Measurements from ENCODE around the gene PRDM16.

PRDM16 gene

DNA sequence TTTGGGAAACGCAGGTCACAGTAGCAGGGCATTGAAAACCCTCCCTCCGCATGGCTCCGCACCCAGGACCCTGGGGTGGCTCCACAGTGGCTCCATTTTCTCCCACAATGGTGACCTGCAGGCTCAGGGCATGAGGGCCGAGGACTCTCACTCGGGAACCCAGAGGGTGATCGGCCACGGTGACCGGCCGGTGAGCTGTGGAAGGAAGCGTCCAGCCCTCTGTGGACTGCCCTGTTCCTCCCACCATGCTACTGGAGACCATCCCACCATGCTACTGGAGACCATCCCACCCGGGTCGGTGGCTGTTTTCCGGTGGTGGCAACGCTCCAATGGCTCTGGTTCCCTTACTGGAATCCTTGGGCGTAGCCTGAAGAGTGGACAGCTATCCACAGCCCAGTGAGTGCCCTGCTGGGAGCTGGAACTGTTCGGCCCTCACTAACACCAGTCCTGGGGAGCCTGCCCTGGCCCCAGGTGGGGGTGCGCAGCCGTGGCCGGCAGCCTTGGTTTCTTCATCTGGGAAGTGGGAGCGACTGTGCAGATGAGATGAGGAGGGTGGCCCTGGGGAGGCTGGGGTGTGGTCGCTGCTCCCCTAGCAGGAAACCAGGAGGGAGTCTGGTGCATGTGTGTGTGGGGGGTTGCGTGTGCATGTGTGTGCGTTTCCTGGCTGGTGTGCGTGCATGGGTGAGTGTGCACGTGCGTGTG, 59.6 kb downstream of the PRDM16 start:
- no peak for DNase-seq

DNA sequence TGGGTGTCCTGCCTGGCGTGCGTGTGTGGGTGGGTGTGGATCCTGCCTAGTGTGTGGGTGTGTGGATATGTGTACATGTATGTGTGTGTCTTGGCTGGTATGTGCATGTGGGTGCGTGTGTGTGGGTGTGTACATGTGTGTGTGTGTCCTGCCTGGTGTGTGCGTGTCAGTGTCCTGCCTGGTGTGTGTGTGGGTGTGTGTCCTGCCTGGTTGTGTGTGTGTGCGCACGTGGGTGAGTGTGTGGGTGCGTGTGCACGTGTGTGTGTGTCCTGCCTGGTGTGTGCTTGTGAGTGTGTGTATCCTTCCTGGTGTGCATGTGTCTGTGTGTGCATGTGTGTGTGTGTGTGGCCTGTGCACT, 60.1 kb downstream of the PRDM16 start:
- no peak for DNase-seq

DNA sequence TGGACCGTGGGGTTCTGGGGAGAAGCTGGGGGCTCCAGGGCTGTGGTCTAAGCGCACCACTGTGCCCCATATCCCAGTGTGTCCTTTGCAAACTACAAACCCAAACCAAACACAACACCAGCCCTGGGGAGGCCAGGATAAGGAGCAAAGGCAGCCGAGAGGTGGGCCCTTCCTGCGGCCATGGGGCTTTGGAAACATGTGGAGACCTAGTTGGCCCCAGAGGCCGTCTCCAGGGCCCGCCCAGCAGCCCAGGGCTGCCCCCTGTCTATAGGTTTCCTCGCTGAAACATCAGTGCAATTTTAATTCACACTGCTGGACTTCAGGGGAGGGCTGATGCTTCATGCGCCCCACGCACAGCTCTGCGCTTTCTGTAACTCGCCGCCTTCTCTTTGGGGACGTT, 61.3 kb downstream of the PRDM16 start:
- DNase-seq, result no peak

DNA sequence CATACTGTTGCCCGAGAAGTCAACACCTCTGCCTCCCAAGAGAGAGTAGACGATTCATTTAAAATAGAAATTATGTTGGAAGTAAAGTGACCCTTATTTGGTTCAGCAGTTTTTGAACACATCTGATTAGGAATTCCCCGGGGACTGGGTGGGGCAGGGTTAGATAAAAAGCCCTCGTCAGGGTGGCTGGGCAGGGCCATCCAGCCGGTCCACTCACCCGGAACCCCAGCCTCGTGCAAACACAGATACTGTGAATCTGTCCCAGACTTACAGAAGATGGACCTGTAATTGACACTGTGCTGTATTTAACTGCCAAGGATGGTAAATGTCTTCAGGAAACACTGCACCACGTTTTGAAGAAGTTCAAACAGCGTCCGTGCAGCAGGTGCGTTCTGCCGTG, 63.7 kb downstream of the PRDM16 start:
- no peak for DNase-seq

DNA sequence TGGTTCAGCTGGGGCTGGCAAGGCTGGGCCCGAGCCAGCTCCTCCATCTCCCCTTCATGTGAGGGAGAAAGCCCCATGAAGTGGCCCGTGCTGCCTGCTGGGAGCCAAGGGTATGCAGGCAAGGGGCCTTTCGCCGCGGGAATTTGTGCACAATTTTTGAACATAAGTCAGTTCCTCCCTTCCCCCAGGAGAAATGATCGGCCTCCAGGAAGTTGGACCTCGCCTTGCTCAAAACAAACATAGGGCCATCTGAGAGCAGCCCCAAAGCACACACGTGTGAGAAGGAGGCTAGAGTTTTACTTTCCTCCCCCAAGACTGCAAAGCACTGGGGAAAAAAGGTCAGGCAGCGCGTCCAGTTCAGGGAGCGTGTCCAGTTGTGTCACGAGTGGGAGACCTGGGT, 64.7 kb downstream of the PRDM16 start:
- DNase-seq, result no peak

DNA sequence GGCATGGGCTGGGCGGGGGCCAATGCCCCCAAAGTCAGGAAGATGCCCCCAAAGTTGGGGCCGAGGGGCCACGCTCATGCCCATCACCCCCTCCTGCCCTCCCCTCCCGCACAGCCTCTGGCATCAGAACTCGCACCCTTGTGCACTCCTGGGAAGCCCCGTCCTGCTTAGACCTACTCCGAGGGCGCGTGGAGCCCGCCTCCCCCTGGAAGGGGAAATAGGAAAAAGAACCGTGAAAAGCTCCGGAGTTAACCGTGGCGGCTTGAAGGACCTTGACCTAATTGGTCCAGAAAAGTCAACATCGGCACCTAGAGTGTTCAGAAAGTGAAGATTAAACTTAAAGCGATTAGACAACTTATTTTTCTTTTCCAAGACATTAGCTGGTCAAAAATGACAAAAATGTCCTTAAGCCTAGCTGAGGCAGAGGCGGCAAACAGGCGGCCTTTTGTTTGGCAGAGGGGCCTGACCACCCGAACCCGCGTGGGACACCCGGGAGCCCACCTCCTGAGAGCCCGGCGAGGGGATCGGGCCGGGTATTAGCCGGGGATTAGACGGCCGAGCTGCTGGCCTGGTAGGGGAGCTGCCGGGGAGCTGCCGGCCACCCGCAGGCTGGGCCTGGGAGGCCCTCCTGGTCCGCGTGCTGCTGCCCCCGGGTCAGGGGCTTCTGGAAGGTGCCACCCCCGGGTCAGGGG, 65.5 kb downstream of the PRDM16 start:
- no peak for DNase-seq

DNA sequence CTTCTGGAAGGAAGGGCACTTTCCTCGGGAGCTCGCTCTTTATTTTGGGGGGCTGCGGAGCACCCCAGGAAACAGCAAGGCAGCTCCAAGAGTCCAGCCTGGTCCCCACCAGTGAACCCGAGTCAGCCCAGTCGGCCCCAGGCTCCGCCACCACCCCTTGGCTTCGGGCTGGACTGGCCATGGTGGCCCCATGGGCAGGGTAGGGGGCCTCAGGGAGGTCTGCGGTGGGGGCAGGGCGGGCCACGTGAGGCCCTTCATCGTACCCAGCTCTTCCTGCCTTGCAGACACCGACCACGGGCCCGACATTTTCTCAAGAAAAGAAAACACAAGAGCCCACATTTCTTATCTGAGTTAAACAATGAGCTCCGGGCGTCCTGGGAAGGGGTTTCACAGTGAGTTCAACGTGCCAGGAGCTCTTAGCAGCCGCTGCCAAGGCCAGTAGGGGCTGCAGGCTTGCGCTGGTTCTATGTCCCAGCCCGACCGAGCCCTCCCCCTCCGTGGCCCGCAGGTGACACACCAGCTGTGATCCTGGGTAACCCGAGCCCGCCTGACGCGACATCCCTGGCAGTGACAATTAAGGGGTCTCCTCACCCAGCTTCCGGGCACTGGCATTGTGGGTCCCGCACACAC, 66.2 kb downstream of the PRDM16 start:
- DNase-seq, result no peak

DNA sequence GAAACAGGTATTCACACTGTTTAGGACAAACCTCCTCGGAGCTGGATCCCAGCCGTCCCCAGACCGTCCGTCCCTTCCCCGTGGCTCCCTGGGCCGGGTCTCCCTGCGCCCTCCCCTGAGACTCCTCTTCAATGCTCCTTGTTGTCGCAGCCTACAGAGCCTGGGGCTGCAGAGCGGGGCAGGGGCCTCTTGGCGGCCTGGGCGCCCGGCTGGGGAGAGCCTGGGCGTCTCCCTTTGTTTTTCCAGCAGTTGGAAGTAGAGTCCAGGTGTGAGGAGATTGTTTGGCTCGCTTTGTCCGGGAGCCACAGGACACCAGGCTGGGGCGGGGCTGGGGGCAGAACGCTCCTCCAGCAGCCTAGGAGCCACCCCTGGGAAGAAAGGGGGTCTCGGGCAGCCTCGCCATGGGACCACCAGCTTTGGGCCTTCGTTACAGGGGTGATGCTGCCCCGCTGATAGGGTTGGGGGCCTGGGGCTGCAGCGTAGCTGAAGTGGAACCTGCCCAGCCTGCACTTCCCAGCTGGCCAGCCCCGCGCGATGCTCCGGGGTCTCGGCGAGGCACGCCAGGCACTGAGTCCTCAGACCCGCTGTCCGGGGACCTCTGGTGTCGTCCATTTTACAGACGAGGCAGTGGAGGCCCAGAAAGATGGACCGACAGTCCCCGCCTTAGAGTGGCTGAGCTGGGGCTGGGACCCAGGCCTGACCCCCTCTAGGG, 66.9 kb downstream of the PRDM16 start:
- no peak for DNase-seq

DNA sequence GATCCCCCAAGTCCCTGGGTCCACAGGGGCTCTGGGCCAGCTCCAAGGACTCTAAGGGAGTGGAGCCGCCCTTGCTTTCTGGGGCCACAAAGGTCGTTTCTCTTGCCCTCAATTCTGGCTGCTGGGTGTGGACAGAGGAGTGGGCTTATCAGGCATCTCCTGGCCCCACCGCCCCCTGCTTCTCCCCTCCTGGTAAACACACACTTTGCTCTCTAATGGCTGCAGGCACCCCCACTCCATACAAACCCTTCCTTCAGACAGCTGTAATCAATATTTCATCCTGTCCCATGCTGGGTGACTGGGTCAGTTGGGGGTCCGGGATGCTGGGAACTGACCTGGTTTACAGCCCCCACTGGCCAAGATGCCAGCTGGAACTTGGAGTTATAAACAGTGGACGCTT, 67.5 kb downstream of the PRDM16 start:
- no peak for DNase-seq

DNA sequence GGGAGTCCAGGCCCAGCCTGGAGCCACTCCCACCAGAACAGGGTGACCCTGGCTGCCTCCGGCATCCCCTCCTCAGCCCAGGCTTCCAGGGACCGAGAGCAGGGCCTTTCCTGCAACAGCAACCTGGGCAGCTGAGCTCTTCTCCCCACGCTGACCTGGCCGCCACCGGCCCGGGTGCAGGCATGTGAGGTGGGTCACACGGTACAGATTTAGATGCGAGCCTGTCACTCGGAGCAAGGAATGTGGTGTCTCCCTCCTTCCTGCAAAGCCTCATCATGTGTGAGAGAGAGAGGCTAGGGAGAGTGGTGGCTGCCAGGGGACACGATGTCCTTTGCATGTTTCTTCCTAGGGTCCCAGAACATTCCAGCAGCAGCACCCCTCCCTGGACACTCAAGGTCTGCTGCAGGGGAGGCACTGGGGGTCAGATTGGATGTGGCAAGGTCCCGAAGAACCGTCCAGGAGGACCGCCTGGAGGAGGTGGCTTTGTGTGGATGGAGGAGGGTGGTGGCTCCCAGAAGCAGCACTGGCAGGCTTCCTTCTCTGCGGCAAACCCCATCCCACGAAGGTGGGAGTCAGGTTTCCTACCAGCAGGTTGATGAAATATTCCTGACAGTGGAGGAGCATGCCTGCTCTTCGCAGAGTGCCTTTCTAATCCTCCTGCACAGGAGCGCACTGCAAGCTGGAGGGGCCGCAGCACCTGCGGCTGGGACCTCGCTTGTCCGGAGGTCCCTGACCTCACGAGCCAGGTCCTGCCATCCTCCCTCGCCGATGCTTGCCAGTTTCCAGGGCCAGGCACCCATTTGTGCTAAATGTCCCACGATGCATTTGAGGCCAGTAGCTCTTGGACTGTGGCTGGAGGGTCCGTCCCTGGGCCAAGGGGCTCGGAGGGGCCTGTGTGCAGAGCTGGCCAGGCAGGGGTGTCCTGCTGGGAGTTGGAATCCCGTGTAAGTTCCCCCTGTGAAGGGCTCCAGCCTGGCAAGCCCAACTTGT, 68.4 kb downstream of the PRDM16 start:
- DNase-seq, result no peak

DNA sequence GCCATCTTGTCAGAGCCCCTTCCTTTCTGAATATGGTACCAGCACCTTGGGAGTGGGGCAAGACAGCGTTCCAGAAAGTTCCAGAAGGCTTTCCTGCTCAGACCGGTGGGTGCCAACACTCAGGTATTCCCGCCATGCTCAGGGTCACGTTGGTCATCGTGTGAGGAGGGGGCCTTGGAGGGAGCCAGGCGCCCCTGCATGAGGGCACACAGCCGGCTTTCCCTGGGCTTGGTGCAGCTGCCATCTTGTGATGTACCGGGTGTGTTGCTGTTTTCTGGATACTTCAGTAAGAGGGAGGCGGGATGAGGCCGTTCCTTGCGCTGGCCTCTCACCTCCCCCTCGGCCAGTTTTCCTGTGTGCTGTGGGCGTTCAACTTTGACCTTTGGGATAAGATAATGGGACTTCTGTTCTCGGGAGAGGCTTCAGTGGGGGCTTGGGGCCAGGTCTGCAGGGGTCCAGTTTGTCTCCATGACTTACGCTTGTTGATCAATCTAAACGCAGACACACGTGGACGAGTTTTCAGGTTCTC, 69.7 kb downstream of the PRDM16 start:
- no peak for DNase-seq

DNA sequence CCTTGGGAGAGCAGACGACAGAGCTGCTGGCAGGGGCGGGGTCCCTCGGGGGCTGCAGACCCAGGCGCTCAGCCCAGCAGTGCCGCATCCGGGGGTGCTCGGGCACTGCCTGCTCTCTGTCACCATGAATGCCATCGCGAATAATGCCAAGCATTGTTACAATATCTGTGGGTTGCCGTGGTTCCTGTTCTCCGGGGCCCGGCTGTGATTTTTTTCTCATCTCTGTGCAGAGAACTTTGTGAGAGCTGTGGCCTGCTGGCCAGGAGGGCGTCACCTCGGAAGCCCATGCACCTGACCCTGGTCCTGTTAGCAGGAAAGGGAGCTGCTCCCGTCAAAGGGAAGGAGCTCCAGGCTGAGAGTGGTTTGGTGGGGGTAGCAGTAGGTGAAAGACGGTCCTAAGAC, 70.4 kb downstream of the PRDM16 start:
- no peak for DNase-seq

DNA sequence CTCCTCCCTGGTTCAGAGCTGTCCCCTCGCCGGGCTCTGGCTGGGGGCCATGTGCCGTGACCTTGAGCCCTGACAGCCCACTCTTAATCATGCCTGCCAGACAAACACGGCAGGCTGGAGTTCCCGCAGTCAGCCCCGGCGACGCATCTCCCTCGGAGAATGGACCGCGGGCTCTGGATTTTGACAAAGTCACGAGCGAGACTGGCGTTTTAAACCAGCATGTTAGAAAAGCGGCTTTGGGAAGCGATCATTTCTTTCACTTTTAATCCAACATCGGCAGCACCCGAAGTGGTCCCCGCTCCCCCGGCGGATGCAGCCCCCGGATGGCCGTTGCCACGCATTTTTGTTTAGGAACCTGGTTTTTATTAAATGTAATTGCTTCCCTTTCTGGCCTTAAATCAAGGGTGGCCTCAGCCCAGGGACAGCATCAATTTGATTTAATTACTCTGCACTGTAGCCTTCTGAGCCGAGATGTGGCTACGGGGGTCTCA, 70.9 kb downstream of the PRDM16 start:
- DNase-seq, result no peak

DNA sequence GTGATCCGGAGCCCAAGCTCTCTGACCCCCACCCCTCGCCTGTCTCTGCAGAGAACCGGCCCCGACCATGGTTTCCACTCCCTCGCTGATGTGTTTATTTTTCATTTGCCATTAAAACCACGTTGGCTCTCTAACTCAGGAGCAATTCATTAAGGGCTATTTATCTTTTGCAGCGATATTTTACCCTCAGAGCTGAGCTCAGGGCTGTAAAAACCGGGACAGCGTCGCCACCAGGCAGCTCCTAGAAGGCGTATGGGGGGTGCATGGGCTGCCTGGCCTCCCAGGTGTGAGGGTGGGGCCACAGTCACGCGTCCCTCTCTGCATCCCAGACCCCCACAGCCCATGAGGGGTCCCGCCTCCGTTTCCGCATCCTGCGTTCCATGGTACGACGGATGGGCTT, 71.4 kb downstream of the PRDM16 start:
- no peak for DNase-seq

DNA sequence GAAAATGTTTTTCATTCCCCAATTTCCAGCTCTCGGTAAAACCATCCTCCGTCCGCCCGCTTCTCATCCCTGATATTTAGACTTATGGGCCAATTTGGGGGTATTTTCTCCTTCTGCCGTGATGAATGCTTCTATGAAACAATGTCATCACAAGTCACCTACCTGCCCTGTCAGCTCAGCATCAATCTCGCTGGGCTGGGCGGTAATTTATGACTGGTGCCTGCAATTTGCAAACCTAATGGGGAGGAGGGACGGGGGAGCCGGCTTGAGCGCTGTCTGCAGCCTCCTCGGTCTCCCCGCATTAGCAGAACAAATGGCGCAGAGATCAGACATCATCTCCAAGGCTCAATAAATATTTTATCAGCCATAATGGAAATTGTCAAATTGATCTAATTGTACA, 72.1 kb downstream of the PRDM16 start:
- DNase-seq, result no peak

DNA sequence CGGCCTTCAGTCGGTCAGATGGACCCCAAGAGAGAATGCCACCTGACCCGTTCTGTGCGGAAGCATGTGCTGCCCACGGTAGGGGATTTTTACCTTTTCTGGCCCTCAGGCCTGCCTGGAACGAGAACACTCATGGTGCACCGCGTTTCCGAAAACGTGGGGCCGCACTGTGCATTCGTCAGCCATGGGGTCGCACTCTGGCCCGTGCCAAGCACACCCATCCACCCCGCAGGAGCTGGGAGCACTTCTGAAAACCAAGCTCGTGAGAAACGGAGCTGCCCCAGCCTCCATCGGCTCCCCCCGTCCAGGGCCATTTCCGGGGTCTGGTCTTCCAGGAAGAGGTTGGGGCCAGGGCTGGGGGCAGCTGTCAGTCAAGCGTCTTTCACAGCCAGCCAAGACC, 72.8 kb downstream of the PRDM16 start:
- no peak for DNase-seq

DNA sequence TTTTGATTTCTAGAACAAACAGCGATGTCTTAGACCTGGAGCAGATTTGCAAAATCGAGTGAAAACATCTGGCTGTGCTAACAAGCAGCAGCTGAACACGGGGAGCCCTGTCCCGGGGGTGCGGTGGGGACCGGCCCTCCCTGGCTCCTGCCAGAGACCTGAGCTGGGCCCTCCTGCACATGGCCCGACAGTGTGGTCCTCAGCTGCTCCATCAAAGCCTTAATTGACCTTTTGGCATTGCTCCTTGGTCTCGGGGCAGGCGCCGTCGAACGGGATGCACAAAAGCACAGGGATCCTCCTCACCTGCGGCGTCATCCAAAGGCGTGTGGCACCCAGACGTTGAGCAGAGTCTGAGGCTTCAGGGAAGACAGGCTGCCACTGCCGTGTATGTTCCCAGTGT, 73.2 kb downstream of the PRDM16 start:
- DNase-seq, result no peak

DNA sequence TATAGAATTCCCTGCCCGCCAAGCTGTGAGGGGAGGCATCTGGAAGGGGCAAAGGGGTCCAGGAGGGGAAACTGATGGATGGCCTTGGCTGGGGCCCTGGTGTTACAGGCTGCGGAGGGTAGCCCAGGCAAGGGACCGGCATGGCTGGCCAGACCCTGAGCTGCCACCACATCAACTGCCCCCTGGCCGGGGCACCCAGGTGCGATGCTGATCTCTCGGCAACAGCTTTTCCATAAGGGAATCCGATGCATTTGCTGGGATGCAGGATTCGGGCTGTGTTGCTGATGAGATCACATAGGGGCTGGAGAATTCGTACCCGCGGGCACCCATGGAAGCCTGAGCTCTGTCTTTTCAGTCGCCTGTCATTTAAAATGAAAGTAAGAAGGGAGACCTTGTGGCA, 73.7 kb downstream of the PRDM16 start:
- no peak for DNase-seq

DNA sequence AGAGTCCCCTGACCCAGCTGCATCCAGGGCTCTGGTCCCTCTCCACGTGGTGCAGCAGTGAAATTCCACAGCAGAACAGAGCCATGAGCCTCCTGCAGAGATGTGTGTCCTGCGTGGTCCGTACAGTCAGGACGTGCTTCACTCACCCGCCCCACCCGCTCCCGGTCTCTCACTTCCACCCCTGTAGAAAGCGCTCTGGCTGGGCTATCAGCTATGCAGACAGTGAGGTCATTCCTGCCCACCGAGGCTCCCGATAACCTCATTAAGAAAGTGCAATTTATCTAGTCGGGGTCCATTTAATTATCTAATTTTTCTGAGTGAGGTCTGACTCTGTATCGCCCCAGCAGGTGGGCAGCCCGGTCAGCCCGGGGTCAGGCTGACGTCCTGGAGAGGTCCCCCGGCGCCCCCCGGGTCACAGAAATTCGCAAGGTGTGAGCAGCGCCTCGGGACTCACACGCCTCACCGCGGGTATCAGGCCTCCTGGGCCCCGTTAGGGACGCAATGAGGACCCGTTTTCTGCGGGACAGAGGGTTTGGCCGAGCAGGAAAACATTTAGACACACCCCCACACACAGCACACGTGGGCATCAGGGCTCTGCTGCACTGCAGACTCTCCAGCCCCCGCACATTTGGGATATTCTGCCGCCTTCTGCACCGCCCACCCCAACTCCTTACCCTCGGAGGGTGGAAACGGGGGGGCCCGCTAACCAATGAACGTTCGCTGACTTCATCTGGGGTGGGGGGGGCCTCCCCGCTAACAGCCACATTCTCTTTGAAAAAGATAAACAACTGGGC, 76.7 kb downstream of the PRDM16 start:
- no peak for DNase-seq

DNA sequence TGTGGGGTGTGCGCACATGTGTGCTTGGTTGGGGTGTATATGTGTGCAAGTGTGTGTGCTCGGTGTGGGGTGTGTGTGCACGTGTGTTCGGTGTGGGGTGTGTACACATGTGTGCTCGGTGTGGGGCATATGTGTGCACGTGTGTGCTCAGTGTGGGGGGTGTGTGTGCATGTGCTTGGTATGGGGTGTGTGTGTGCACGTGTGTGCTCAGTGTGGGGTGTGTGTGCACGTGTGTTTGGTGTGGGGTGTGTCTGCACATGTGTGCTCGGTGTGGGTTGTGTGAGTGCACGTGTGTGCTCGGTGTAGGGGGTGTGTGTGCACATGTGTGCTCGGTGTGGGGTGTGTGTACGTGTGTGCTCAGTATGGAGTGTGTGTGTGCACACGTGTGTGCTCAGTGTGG, 77.5 kb downstream of the PRDM16 start:
- no peak for DNase-seq

DNA sequence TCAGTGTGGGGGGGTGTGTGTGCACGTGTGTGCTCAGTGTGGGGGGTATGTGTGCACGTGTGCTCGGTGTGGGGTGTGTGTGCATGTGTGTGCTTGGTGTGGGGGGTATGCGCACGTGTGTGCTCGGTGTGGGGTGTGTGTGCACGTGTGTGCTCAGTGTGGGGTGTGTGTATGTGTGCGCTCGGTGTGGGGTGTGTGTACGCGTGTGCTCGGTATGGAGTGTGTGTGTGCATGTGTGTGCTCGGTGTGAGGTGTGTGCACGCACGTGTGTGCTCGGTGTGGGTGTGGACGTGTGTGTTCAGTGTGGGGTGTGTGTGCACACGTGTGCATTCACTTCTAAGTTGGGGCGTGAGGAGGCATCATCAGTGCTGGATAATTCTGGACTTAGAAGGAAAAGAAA, 77.9 kb downstream of the PRDM16 start:
- DNase-seq, result no peak

All from SIG-M5 (cell line).